ENCODE measurements around the gene SLC35F4. TPM values are rescaled to one million over a fixed set of nuclear protein-coding genes. Genes with fewer than 3 reads are reported as not detected.

Gene SLC35F4
- total and polyA plus RNA-seq, 2 of the 4 experiments (the other 2 are of a cell fraction): not detected

GRCh38 chr14:57823015-57823660 lies 42.8 kb downstream of the SLC35F4 start:
- Histone ChIP-seq H2AK9ac (replicated peaks; ENCODE audit: low read depth, low read length, poor library complexity) (no peak overlapping the region), H3K23ac (ENCODE audit: low read depth, low read length) (no peak overlapping the region), H2BK5ac (ENCODE audit: low read depth, low read length, poor library complexity, severe bottlenecking) (no peak overlapping the region), H2BK20ac (ENCODE audit: low read depth, low read length) (no peak overlapping the region), H3K4me2 (ENCODE audit: low read depth, low read length) (no peak overlapping the region), H3K27ac (ENCODE audit: insufficient read depth, low read length) (no peak overlapping the region), H4K8ac (ENCODE audit: low read depth in 2 of 2, low read length in 2 of 2) (no peak overlapping the region), H3K14ac (replicated peaks; ENCODE audit: low read depth, low read length) (no peak overlapping the region), H3K36me3 (ENCODE audit: control insufficient read depth, insufficient read depth, low read length) (no peaks in the 10 kb centered on the region), H3K56ac (ENCODE audit: extremely low read depth, insufficient read depth, low read length) (no peak overlapping the region), H2AFZ (replicated peaks; ENCODE audit: low read length, poor library complexity) (no peak overlapping the region), H2BK15ac (ENCODE audit: low read depth, low read length) (no peak overlapping the region), H3K9ac (ENCODE audit: low read depth, low read length) (no peak overlapping the region), H3K4ac (ENCODE audit: low read depth, low read length) (no peak overlapping the region), H3K27me3 (ENCODE audit: control insufficient read depth, insufficient read depth, low read length) (no peaks in the 10 kb centered on the region), H3K9me1 (ENCODE audit: insufficient read depth, low read length) (no peaks in the 10 kb centered on the region), H3K4me1 (ENCODE audit: control insufficient read depth, insufficient read depth, low read length) (no peaks in the 10 kb centered on the region), H4K20me1 (ENCODE audit: insufficient read depth, low read length) (no peaks in the 10 kb centered on the region), H4K5ac (ENCODE audit: low read depth, low read length) (no peak overlapping the region), H3K4me3 (ENCODE audit: insufficient read depth, low read depth, low read length) (no peak overlapping the region), H3K18ac (ENCODE audit: low read depth, low read length) (no peak overlapping the region), H3K79me1 (ENCODE audit: low read depth in 1 of 2, low read length in 2 of 2) (no peaks in the 10 kb centered on the region), H2BK120ac (ENCODE audit: low read depth, low read length) (no peak overlapping the region), H4K91ac (ENCODE audit: insufficient read depth, low read depth, low read length) (no peak overlapping the region), H3K9me3 (ENCODE audit: control insufficient read depth, insufficient read depth, low read length) (no peaks in the 10 kb centered on the region), H2AK5ac (ENCODE audit: low read depth, low read length) (no peak overlapping the region)
- ATAC-seq (ENCODE audit: low read depth) (no peak), DNase-seq (no peak)
- POLR2A ChIA-PET (ENCODE audit: unreplicated experiment): no interaction called here
- CTCF ChIA-PET: no interaction called here
- no peak for TF ChIP-seq MAZ (IDR thresholded peaks at IDR 0.05; ENCODE audit: borderline replicate concordance, low read depth, low read length)
- no peak for TF ChIP-seq ELK1 (IDR thresholded peaks at IDR 0.05; ENCODE audit: borderline replicate concordance, low read depth, low read length)
- no peak for TF ChIP-seq CEBPB (IDR thresholded peaks at IDR 0.05; ENCODE audit: low read depth, low read length)
- TF ChIP-seq MAFK (IDR thresholded peaks at IDR 0.05; ENCODE audit: low read depth, low read length): no peak
- no peak for TF ChIP-seq MXI1 (IDR thresholded peaks at IDR 0.05; ENCODE audit: borderline replicate concordance, low read depth, low read length)
- no TSS peak for BruUV-seq (replicated peaks)
- in situ Hi-C loops (cut with MboI; ENCODE audit: low sequenced_read_pairs): no loop called here
- dilution Hi-C loops (cut with HindIII; ENCODE audit: low sequenced_read_pairs, unreplicated experiment): no loop called here
- 75% methylated on average over 1 of the region's 4 CpGs; no CpG with 5 or more reads in 1 of the 2 experiments for WGBS, 2 experiments (ENCODE audit: extremely low coverage in 2 of 2, insufficient read length in 1 of 2)
- intact Hi-C loops (cut with micrococcal nuclease): no loop called here
